ENCODE results near the gene RBM45.

DNA sequence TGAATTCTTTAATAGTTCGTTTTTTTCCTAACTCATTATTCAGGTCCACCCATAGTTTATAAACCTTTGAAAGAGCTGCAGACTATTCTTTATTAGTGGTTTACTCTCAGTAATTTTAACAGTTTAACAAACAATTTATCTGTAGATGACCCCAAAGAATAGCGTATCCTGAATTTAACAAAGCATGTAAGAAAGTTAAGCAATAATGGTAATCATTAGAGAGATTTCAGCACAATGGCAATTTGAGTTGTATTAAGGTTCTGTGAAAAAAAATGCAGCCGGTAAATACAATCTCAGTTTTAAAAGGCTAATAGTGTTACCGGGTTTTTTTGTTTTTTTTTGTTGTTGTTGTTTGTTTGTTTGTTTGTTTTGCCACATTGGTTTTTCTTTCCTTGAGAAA lies 40.3 kb downstream of the RBM45 start:
- TF ChIP-seq, protein P1, sequence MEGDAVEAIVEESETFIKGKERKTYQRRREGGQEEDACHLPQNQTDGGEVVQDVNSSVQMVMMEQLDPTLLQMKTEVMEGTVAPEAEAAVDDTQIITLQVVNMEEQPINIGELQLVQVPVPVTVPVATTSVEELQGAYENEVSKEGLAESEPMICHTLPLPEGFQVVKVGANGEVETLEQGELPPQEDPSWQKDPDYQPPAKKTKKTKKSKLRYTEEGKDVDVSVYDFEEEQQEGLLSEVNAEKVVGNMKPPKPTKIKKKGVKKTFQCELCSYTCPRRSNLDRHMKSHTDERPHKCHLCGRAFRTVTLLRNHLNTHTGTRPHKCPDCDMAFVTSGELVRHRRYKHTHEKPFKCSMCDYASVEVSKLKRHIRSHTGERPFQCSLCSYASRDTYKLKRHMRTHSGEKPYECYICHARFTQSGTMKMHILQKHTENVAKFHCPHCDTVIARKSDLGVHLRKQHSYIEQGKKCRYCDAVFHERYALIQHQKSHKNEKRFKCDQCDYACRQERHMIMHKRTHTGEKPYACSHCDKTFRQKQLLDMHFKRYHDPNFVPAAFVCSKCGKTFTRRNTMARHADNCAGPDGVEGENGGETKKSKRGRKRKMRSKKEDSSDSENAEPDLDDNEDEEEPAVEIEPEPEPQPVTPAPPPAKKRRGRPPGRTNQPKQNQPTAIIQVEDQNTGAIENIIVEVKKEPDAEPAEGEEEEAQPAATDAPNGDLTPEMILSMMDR (conservative IDR thresholded peaks at IDR 0.05; ENCODE audit: low read depth, low read length) = no peak
- TF ChIP-seq EZH2 (IDR thresholded peaks at IDR 0.05; ENCODE audit: low read length, unreplicated experiment) = no peak
- no peak for TF ChIP-seq EZH2phosphoT487 (IDR thresholded peaks at IDR 0.05; ENCODE audit: borderline replicate concordance, low read length)
